Heart left ventricle (tissue), 13 donors: ENCODE data around the gene TRIM7.

Source experiments
- CTCF ChIP-seq, 12 donors: fragments of 200-600 bp; sonication (generic) in 4 of 12; IDR thresholded peaks; one replicate each; pipeline versions ENCODE4 v1.5.0 to v1.8.0; 2018 to 2022; ENCODE audit warnings: antibody characterized with exemption in 12 of 12, mild to moderate bottlenecking in 5 of 12
- POLR2A ChIP-seq, 2 donors: fragments of 450-650 bp; IDR thresholded peaks; one replicate each; pipeline ENCODE4 v1.6.1; 2017; ENCODE audit warnings: antibody characterized with exemption in 2 of 2, mild to moderate bottlenecking in 2 of 2, moderate library complexity in 2 of 2
- donor health status: ischemic (EF 13 %, LVEDD 7.1; RV severe dilation, severe dysfunction).
- donor health status: DM: no; HTN: yes; CAD: no.
- donor health status: DM: no; HTN: no; CAD: no.
- donor health status: ischemic (EF 25% LVEDD 6.9; RV normal size, moderate dysfunction).
- donor health status: ischemic (EF 25% LVEDD 5.7; RV mildly dilated, moderate dysfunction).
- donor health status: ischemic (EF 35%, LVEDD 5.7; RV mildly dilated, moderate dysfunction).
- donor health status: nonischemic (EF 11% LVEDD 7.7; RV severe dilation, severe dysfunction).
- donor health status: DM: yes; HTN: yes; CAD: no.
- donor health status: PGD.
- donor health status: ischemic (EF 29% LVEDD 5.4; RV normal size, mild dysfunction).
- donor health status: nonischemic (EF 23%, LVEDD 6.1; RV moderate dilation, normal function).

GRCh38 chr5:181243018-181243563 lies 38.1 kb upstream of the TRIM7 start:
- TF ChIP-seq CTCF (IDR thresholded peaks at IDR 0.05) (no peak), POLR2A (IDR thresholded peaks at IDR 0.05) (no peak)
